Common myeloid progenitor, CD34-positive (primary cell): Measurements from ENCODE around the gene IL1RL1.
A peak's percentile ranks its signal among the peaks of the same experiment; 100 is the strongest.

Source experiments
- CTCF ChIA-PET: fragments of 350-600 bp; sonication (Branson Sonifier 250); formaldehyde crosslinking; loops from one replicate; lab custom pipeline; 2021; ENCODE audit warnings: antibody characterized with exemption; lab: Charles Lee
- POLR2A ChIA-PET: fragments of 350-600 bp; sonication (Branson Sonifier 250); formaldehyde crosslinking; loops from one replicate; lab custom pipeline; 2021; ENCODE audit warnings: antibody characterized with exemption; lab: Charles Lee
- DNase-seq, 3 donors: peaks; one replicate each; pipeline versions ENCODE4 v3.0.0 to v3.0.0-alpha.2; 2013
- H3K27ac ChIP-seq, 2 experiments: 1 replicate in 1 of 2; 2 replicates in 1 of 2; pipeline ENCODE4 v1.7.0; 2013; ENCODE audit warnings: inconsistent platforms in 2 of 2, low read length in 2 of 2, mild to moderate bottlenecking in 2 of 2, low read depth in 1 of 2, moderate library complexity in 1 of 2; ENCODE audit not compliant: severe bottlenecking in 2 of 2, insufficient read depth in 1 of 2, poor library complexity in 1 of 2
- H3K27me3 ChIP-seq, 5 experiments: replicated peaks in 2 of 5; 1 replicate in 3 of 5; 2 replicates in 2 of 5; pipeline versions ENCODE4 v1.6.1 to v1.7.0; 2013; ENCODE audit warnings: low read length in 4 of 5, mild to moderate bottlenecking in 2 of 5, moderate library complexity in 2 of 5, inconsistent platforms in 1 of 5; ENCODE audit not compliant: insufficient read depth in 5 of 5, control insufficient read depth in 4 of 5
- H3K36me3 ChIP-seq, 4 experiments: 1 replicate in 2 of 4; 2 replicates in 2 of 4; pipeline versions ENCODE4 v1.6.1 to v1.7.0; 2013; ENCODE audit warnings: low read length in 3 of 4, control low read depth in 1 of 4, mild to moderate bottlenecking in 1 of 4; ENCODE audit not compliant: control insufficient read depth in 4 of 4, insufficient read depth in 4 of 4
- H3K4me1 ChIP-seq, 4 experiments: 1 replicate in 3 of 4; 2 replicates in 1 of 4; pipeline versions ENCODE4 v1.6.1 to v1.7.1; 2013; ENCODE audit warnings: low read length in 3 of 4, mild to moderate bottlenecking in 3 of 4, control low read depth in 1 of 4, inconsistent platforms in 1 of 4, moderate library complexity in 1 of 4; ENCODE audit not compliant: control insufficient read depth in 4 of 4, insufficient read depth in 4 of 4; ENCODE audit errors: control extremely low read depth in 1 of 4
- H3K4me3 ChIP-seq, 7 experiments: 1 replicate in 4 of 7; 2 replicates in 3 of 7; pipeline versions ENCODE4 v1.5.1 to v1.7.0; 2013; ENCODE audit warnings: mild to moderate bottlenecking in 7 of 7, low read length in 6 of 7, moderate library complexity in 6 of 7, inconsistent platforms in 2 of 7, low read depth in 2 of 7, control low read depth in 1 of 7; ENCODE audit not compliant: insufficient read depth in 4 of 7, control insufficient read depth in 1 of 7; ENCODE audit errors: extremely low read depth in 1 of 7
- H3K9me3 ChIP-seq, 5 experiments: 1 replicate in 4 of 5; 2 replicates in 1 of 5; pipeline versions ENCODE4 v1.6.1 to v1.7.1; 2013; ENCODE audit warnings: low read length in 4 of 5, mild to moderate bottlenecking in 2 of 5, inconsistent platforms in 1 of 5, low read depth in 1 of 5, moderate library complexity in 1 of 5; ENCODE audit not compliant: control insufficient read depth in 4 of 5, insufficient read depth in 2 of 5; ENCODE audit errors: control extremely low read depth in 1 of 5
- WGBS: methylation state at CpG from one replicate; pipeline ENCODE4 v1.1.5; 2013; ENCODE audit not compliant: insufficient coverage; 5-methylcytosine and 5-hydroxymethylcytosine counted together

IL1RL1 gene

GRCh38 chr2:102359527-102359926, 48.2 kb downstream of the IL1RL1 start:
- ChIA-PET CTCF (interaction anchor here (1.0 to 2.3 kb wide), 4 partner anchors 9 to 119 kb away, joined by 3 to 8 read pairs (median 4); no protein-coding TSS in a partner anchor), POLR2A (no interaction called here)
- 100% methylated on average over 2 of the region's 3 CpGs for WGBS
- Histone ChIP-seq H3K4me1 (peaks cover 2 to 27% (median 7%) of the 10 kb centered on the region in 4 experiments), H3K27me3 (no peaks in the 10 kb centered on the region), H3K9me3 (peaks cover 0 to 2% (median 0%) of the 10 kb centered on the region in 5 experiments), H3K36me3 (peaks cover 0 to 12% (median 8%) of the 10 kb centered on the region in 4 experiments), H3K27ac (no peak overlapping the region), H3K4me3 (no peak overlapping the region)
- DNase-seq, result no peak

GRCh38 chr2:102361632-102362241, 50.4 kb downstream of the IL1RL1 start:
- Histone ChIP-seq H3K4me3 (no peak overlapping the region), H3K27ac (no peak overlapping the region), H3K36me3 (peaks cover 0 to 23% (median 12%) of the 10 kb centered on the region in 4 experiments), H3K9me3 (peaks cover 0 to 19% (median 9%) of the 10 kb centered on the region in 5 experiments), H3K27me3 (no peaks in the 10 kb centered on the region), H3K4me1 (peaks cover 0 to 14% (median under 1%) of the 10 kb centered on the region in 4 experiments)
- CTCF ChIA-PET, result no interaction called here
- WGBS, result no CpG with 5 or more reads among the region's 5 CpGs
- no peak for DNase-seq
- POLR2A ChIA-PET, result no interaction called here

- Histone ChIP-seq H3K9me3 (peaks cover 0 to 19% (median 9%) of the 10 kb centered on the region in 5 experiments), H3K4me1 (peaks cover 0 to 6% (median 0%) of the 10 kb centered on the region in 4 experiments), H3K27me3 (no peaks in the 10 kb centered on the region), H3K4me3 (no peak overlapping the region), H3K27ac (no peak overlapping the region), H3K36me3 (peaks cover 0 to 30% (median 12%) of the 10 kb centered on the region in 4 experiments)
- POLR2A ChIA-PET, result no interaction called here
- WGBS, result 100% methylated on average over 1 of the region's 1 CpG
- CTCF ChIA-PET, result no interaction called here
- no peak for DNase-seq
These were observed 54.4 kb downstream of the IL1RL1 start for GRCh38 chr2:102365763-102366162.

- ChIA-PET POLR2A (no interaction called here), CTCF (no interaction called here)
- peak in 2 of 3 donors; percentile 61 to 74 for DNase-seq
- Histone ChIP-seq H3K4me1 (peaks cover 0 to 6% (median 0%) of the 10 kb centered on the region in 4 experiments), H3K36me3 (peaks cover 0 to 26% (median 12%) of the 10 kb centered on the region in 4 experiments), H3K9me3 (peaks cover 0 to 19% (median 9%) of the 10 kb centered on the region in 5 experiments), H3K27me3 (no peaks in the 10 kb centered on the region), H3K4me3 (no peak overlapping the region), H3K27ac (no peak overlapping the region)
- WGBS, result 88% methylated on average over 3 of the region's 3 CpGs
These were observed 55.2 kb downstream of the IL1RL1 start for GRCh38 chr2:102366406-102367112.

GRCh38 chr2:102367331-102367971, 56.1 kb downstream of the IL1RL1 start:
- Histone ChIP-seq H3K27me3 (no peaks in the 10 kb centered on the region), H3K36me3 (peaks cover 0 to 24% (median 12%) of the 10 kb centered on the region in 4 experiments), H3K9me3 (peaks cover 0 to 19% (median 9%) of the 10 kb centered on the region in 5 experiments), H3K4me3 (no peak overlapping the region), H3K4me1 (peaks cover 0 to 6% (median 0%) of the 10 kb centered on the region in 4 experiments), H3K27ac (no peak overlapping the region)
- CTCF ChIA-PET, result interaction anchor here (1.1 to 1.2 kb wide), 2 partner anchors 11 to 48 kb away, joined by 3 read pairs; no protein-coding TSS in a partner anchor
- POLR2A ChIA-PET, result no interaction called here
- WGBS, result 100% methylated on average over 3 of the region's 6 CpGs
- DNase-seq, result no peak

- H3K9me3 ChIP-seq, result peaks cover 0 to 19% (median 9%) of the 10 kb centered on the region in 5 experiments
- CTCF ChIA-PET, result interaction anchor here (1.1 to 1.2 kb wide), 3 partner anchors 9 to 49 kb away, joined by 3 to 5 read pairs (median 3); no protein-coding TSS in a partner anchor
- no peak overlapping the region for H3K27ac ChIP-seq
- DNase-seq, result no peak
- H3K4me3 ChIP-seq, result no peak overlapping the region
- peaks cover 0 to 21% (median 10%) of the 10 kb centered on the region in 4 experiments for H3K36me3 ChIP-seq
- H3K27me3 ChIP-seq, result no peaks in the 10 kb centered on the region
- 97% methylated on average over 3 of the region's 5 CpGs for WGBS
- POLR2A ChIA-PET, result no interaction called here
- H3K4me1 ChIP-seq, result peaks cover 0 to 6% (median 0%) of the 10 kb centered on the region in 4 experiments
These were observed 57.2 kb downstream of the IL1RL1 start for GRCh38 chr2:102368461-102369109.
